HG03457 (cell line): ENCODE data around the gene BHLHA15.
"Not testable (repeated sequence)": the region's sequence is repeated elsewhere in the genome, so short reads cannot be mapped to it uniquely, and the experiment has no call there.

ENCODE experiments used
- ATAC-seq: cut with Tn5 transposase; IDR thresholded peaks from one replicate; pipeline ENCODE4 v1.9.1; 2021; ENCODE audit warnings: moderate number of reproducible peaks; ENCODE audit not compliant: unreplicated experiment

The BHLHA15 gene

DNA sequence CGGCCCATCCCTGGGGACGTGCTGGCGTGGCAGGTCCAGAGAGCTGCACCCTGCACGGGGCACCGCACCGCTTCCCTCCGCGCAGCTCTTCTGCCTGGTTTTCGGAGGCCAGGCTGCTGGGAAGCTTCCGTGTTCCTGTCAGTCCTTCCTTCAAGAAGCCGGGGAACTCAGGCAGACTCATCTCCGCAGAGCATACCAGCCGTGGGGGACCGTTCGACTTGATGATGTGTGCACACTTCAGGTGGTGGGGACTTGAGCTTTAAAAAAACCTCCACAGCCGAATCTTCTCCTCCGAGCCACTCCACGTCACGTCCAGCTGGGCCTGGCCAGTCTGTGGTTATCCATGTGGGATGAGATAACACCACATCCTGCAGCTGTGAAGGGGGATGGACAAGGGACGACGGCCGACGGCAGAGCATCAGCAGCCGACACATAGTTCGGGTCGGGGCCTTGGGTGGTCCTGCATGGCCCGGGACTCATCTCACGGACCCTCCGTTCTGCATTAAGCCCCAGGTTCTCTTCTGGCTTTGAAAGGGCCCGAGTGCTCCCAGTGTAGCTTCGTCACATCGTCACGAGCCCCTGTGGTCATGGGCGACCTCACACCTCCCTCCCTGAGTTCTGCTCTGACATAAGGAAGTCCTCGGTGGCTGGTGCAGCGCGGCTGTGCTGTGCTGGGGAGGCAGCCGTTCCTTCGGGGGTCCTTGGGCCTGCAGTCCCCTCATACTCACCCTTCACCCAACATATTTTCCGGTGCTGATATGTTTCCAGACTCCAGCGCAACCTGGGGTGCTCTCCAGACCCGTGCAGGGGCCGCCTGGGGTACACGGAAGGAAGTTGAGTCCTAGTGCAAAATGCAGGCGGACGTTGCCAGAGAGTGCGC is 4.5 kb upstream of the BHLHA15 start:
- no peak for ATAC-seq

- no peak for ATAC-seq
These were observed 1.9 kb upstream of the BHLHA15 start for GRCh38 chr7:98209166-98209920.

DNA sequence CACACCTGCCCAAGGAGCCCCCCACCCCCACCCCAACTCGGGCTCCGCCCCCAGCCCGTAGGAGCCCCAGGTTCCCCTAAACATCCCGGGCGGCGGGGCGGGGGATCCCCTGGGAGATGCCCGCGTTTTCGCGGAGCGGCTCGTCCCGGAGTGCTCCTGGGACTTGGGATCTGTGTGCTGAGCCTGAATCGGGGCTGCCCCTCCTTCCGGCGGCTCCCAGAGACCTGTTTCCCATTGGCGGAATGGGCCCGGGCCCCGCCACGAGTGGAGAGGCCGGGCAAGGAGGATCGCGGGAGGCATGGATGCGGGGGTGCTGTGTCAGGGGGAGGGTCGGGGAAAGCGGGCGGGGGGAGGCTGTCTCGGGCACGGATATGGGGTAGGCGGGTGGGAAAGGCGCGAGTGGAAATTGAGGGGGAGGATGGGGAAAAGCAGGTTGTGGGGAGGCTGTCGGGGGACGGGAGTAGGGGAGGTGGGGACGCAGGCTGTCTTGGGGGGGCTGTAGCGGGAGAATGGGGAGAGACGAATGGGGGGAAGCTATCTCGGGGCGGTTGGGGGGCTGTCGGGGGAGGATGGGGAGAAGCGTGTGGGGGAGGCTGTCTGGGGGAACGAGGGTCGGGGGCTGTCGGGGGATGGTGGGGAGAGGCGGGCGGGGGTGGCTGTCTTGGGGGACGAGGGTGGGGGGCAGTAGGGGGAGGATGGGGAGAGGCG is 572 bp upstream of the BHLHA15 start:
- ATAC-seq, result no peak

DNA sequence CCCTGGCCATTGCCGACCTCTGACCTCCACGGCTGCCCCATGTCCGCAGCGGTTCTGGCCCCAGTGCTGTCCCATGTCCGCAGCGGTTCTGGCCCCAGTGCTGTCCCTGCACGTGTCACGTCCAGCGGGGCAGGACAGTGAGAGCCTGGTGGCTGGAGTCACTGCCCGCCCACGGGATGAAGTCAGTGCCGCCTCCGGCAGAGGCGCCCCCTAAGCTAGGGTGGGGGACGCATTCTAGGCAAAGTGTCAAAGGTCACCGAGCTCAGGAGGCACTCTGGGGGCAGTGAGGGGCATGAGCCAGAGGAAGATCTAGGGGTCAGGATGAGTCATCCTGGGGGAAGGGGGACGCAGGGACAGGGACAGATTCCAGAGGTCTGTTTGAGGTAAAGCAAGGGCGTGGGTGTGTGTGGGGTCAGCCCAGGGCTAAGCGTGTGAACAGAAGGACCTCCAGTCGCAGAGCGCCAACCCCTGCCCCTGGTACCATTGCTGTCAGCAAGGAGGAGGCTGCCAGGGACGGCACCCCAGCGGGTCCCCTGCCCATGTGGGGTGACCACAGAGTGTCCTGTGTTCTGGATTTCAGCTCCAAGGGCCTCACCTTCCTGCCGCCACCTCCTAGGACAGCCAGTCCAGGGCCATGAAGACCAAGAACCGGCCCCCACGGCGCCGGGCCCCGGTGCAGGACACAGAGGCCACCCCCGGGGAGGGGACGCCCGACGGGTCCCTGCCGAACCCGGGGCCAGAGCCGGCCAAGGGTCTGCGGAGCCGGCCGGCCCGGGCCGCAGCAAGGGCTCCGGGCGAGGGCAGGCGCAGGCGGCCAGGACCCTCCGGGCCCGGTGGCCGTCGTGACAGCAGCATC is 665 bp downstream of the BHLHA15 start:
- no peak for ATAC-seq

DNA sequence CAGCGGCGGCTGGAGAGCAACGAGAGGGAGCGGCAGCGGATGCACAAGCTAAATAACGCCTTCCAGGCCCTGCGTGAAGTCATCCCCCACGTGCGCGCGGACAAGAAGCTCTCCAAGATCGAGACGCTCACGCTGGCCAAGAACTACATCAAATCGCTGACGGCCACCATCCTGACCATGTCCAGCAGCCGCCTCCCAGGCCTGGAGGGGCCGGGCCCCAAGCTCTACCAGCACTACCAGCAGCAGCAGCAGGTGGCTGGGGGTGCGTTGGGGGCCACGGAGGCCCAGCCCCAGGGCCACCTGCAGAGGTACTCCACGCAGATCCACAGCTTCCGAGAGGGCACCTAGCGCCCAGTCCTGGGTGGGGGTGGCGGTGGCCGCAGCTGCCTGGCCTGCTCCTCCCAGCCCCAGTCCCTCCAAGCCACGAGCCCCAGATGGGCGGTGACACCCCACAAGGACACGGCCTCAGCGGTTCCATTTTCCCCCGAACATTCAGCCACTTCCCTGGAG is 1.3 kb downstream of the BHLHA15 start:
- ATAC-seq, result no peak

GRCh38 chr7:98213296-98213887 is 2.2 kb downstream of the BHLHA15 start:
- no peak for ATAC-seq

DNA sequence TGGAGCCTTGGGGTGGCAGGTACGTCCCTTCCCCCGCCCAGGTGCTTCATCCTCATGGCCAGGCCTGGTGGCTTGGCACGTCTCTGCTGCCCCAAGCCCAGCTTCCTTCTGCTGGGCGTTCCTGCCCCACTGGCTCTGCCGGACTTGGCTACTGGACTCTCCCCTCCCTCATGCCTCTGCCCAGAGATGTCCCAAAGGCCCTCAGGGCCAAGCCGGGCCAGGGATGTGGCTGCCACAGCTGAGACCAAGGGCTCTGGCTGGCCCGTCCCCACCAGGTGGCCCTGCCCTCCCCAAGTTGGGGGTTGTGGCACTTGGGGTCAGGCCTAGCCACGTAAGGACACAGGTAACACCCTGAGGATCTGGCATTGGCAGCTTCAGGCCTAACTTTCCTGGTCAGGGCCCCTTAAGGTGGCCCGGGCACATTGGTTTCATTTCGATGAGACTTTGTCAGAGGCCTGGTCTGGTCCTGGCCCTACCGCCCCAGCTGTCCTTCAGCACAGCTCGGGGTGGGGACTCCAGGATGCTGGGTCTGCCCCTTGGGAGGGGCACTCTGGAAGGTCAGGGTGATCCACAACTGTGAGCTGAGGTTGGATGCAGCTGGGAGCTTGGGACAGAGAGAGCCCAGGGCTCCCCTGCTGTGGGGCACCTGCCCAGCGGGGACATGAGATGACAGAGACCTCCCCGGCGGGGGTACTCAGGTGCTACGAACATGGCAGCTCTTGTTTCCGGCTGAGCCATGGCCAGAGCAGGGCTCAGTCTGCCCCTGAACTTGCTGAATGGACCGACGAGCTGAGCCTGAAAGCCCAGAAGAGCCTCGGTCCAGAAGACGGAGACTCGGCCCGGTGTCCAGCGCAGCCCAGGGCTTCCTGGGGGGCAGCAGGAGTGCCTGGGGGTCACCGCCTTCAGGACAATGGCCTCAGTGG is 2.9 kb downstream of the BHLHA15 start:
- ATAC-seq, result no peak

DNA sequence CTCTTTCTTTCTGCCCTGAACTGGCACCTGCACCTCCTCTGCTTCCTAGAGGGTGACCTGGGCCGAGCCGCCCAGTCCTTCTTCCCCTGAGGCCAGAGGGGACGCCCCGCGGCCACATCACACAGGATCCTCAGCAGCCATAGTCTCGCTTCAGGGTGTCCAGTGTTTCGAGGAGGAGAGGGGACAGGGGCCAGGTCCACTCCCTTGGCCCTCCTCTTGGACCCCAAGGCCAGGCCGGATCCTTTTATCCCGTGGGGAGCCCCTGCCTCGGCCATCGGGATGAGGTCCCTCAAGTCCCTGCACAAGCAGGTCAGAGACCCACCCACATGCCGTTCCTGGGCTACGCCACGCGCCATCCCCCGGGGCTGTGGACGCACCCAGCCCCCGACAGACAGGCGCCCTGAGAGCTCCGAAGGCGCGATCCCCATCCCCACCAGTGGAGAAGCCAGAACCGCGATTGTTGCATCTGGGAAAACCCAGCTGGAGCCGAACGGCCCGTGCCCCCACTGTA is 3.6 kb downstream of the BHLHA15 start:
- ATAC-seq, result no peak

GRCh38 chr7:98215561-98216495 is 4.6 kb downstream of the BHLHA15 start:
- ATAC-seq, result no peak

- no peak for ATAC-seq
These were observed 5.8 kb downstream of the BHLHA15 start for GRCh38 chr7:98216941-98217622.

GRCh38 chr7:98217623-98218582 is 6.7 kb downstream of the BHLHA15 start:
- no peak for ATAC-seq

DNA sequence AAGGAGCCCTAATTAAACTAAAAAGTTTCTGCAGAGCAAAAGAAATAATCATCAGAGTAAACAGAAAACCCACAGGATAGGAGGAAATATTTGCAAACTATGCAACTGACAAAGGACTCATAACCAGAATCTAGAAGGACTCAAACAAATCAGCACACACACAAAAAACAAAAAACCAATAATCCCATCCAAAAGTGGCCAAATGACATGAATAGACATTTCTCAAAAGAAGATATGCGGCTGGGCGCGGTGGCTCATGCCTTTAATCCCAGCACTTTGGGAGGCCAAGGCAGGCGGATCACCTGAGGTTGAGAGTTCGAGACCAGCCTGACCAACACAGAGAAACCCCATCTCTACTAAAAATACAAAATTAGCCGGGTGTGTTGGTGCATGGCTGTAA is 8.1 kb downstream of the BHLHA15 start:
- not testable (repeated sequence) for ATAC-seq

GRCh38 chr7:98221611-98222532 is 10.6 kb downstream of the BHLHA15 start:
- ATAC-seq, result no peak

- no peak for ATAC-seq
These were observed 11.4 kb downstream of the BHLHA15 start for GRCh38 chr7:98222533-98223195.
